Measurements from ENCODE around the gene DPY19L1. TPM values are rescaled to one million over a fixed set of nuclear protein-coding genes. Genes with fewer than 3 reads are reported as not detected.

Gene DPY19L1
- polyA plus RNA-seq, 1 donor from 2014 or later: 6.3 TPM

- no peak overlapping the region for H2AFZ ChIP-seq (ENCODE audit: low read depth, low read length)
- H3K9ac ChIP-seq (ENCODE audit: low read length): no peak overlapping the region
- H3K4me2 ChIP-seq (ENCODE audit: low read length): no peak overlapping the region
- no peaks in the 10 kb centered on the region for H4K20me1 ChIP-seq (ENCODE audit: insufficient read depth)
- no peaks in the 10 kb centered on the region for H3K9me2 ChIP-seq (ENCODE audit: insufficient read depth, low read length)
- H3K9me3 ChIP-seq (ENCODE audit: low read length): no peaks in the 10 kb centered on the region
- H3K27ac ChIP-seq (ENCODE audit: low read length): no peak overlapping the region
- H3K4me3 ChIP-seq (ENCODE audit: low read length): no peak overlapping the region
- no peaks in the 10 kb centered on the region for H3K79me2 ChIP-seq (replicated peaks; ENCODE audit: insufficient read depth, low read length)
- no peaks in the 10 kb centered on the region for H3K36me3 ChIP-seq (ENCODE audit: insufficient read depth, low read length)
- H3K27me3 ChIP-seq (ENCODE audit: insufficient read depth, low read depth, low read length): no peaks in the 10 kb centered on the region
- TF ChIP-seq EZH2 (IDR thresholded peaks at IDR 0.05; ENCODE audit: borderline replicate concordance, insufficient read depth, low read length, poor library complexity, severe bottlenecking): no peak
- no peak for TF ChIP-seq CTCF (IDR thresholded peaks at IDR 0.05; ENCODE audit: poor library complexity, severe bottlenecking)
- no peak for TF ChIP-seq EP300 (conservative IDR thresholded peaks at IDR 0.05; ENCODE audit: poor library complexity, severe bottlenecking)
- no peak for TF ChIP-seq POLR2AphosphoS5 (IDR thresholded peaks at IDR 0.05)
- TF ChIP-seq REST (IDR thresholded peaks at IDR 0.05; ENCODE audit: borderline replicate concordance): no peak
- no peak for TF ChIP-seq RAD21 (conservative IDR thresholded peaks at IDR 0.05)
- TF ChIP-seq MXI1 (conservative IDR thresholded peaks at IDR 0.05; ENCODE audit: poor library complexity, severe bottlenecking): no peak
- TF ChIP-seq SMC3 (conservative IDR thresholded peaks at IDR 0.05; ENCODE audit: poor library complexity): no peak
- TF ChIP-seq TAF1 (IDR thresholded peaks at IDR 0.05; ENCODE audit: low read depth): no peak
- H3F3A ChIP-seq (ENCODE audit: insufficient read depth, low read length, poor library complexity, severe bottlenecking): no peaks in the 10 kb centered on the region
Observed at GRCh38 chr7:35007768-35008167, 29.5 kb downstream of the DPY19L1 start.

- TF ChIP-seq POLR2AphosphoS5 (IDR thresholded peaks at IDR 0.05) (no peak), EZH2 (IDR thresholded peaks at IDR 0.05; ENCODE audit: borderline replicate concordance, insufficient read depth, low read length, poor library complexity, severe bottlenecking) (no peak), EP300 (conservative IDR thresholded peaks at IDR 0.05; ENCODE audit: poor library complexity, severe bottlenecking) (no peak), RAD21 (conservative IDR thresholded peaks at IDR 0.05) (no peak), MXI1 (conservative IDR thresholded peaks at IDR 0.05; ENCODE audit: poor library complexity, severe bottlenecking) (no peak), SMC3 (conservative IDR thresholded peaks at IDR 0.05; ENCODE audit: poor library complexity) (no peak), REST (IDR thresholded peaks at IDR 0.05; ENCODE audit: borderline replicate concordance) (no peak), TAF1 (IDR thresholded peaks at IDR 0.05; ENCODE audit: low read depth) (no peak), CTCF (IDR thresholded peaks at IDR 0.05; ENCODE audit: poor library complexity, severe bottlenecking) (no peak)
- no peak overlapping the region for H3K27ac ChIP-seq (ENCODE audit: low read length)
- H3K4me2 ChIP-seq (ENCODE audit: low read length): no peak overlapping the region
Observed at GRCh38 chr7:35004531-35005095, 32.7 kb downstream of the DPY19L1 start.

More at GRCh38 chr7:35004531-35005095, 32.7 kb downstream of the DPY19L1 start:
- Histone ChIP-seq H3K36me3 (ENCODE audit: insufficient read depth, low read length) (no peaks in the 10 kb centered on the region), H3K27me3 (ENCODE audit: insufficient read depth, low read depth, low read length) (no peaks in the 10 kb centered on the region), H3K4me3 (ENCODE audit: low read length) (no peak overlapping the region), H4K20me1 (ENCODE audit: insufficient read depth) (no peaks in the 10 kb centered on the region), H3K79me2 (replicated peaks; ENCODE audit: insufficient read depth, low read length) (no peaks in the 10 kb centered on the region), H3K9ac (ENCODE audit: low read length) (no peak overlapping the region), H3F3A (ENCODE audit: insufficient read depth, low read length, poor library complexity, severe bottlenecking) (no peaks in the 10 kb centered on the region), H2AFZ (ENCODE audit: low read depth, low read length) (no peak overlapping the region), H3K9me3 (ENCODE audit: low read length) (no peaks in the 10 kb centered on the region), H3K9me2 (ENCODE audit: insufficient read depth, low read length) (no peaks in the 10 kb centered on the region)

Data from neural cell (in vitro differentiated cells).